HG03045 (cell line): ENCODE measurements around the gene NFATC2.

Experiments
- ATAC-seq: cut with Tn5 transposase; IDR thresholded peaks from one replicate; pipeline ENCODE4 v1.9.1; 2021; ENCODE audit warnings: mild to moderate bottlenecking, moderate library complexity; ENCODE audit not compliant: unreplicated experiment

NFATC2 gene

DNA sequence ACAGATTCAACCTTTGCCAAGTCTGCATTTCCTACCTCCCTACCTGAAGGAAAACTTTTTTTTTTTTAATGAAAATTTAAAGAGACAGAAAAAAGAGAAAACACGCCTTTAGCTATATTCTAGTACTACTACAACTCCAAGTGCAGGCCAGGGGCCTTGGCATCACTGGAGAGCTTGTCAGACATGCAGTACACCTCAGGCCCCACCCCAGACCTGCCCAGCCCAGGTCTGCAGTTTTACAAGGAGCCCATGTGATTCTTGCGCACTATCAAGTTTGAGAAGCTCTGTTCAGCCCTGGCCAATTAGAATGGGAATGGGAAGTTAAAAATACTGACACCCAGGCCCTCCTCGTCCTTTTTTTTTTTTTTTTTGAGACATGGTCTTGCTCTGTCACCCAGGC, 85.0 kb downstream of the NFATC2 start:
- no peak for ATAC-seq

- ATAC-seq: no peak
Observed at GRCh38 chr20:51456511-51457509, 85.7 kb downstream of the NFATC2 start.

GRCh38 chr20:51454250-51454865, 88.2 kb downstream of the NFATC2 start:
- no peak for ATAC-seq

DNA sequence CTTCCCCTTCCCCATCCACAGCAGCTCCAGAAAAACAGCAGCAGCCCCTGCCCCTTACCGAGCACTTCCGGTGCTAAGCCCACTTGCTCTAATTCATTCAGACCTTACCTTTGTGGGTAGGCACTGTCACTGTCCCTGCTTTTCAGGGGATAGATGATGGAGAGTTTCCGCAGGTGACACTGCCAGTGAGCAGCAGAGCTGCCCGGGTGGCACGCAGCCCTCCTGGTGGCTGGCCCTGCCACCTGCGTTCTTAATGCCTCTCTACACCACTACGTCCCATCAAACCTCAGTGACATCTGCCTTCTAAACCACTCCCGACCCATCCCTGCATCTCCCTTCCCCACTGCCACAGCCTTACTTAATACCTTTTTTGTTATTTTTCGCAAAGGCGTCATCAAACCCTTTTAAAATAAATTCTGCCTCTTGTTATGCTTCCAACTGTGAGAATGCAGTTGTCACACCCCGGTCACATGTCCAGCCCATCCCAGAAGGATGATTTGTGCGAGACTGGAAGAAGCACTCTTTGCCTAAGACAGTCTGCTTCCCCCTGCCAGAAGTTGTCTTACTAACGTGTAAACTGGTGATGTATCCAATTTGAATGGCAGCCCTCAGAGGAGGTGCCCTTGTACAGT, 89.7 kb downstream of the NFATC2 start:
- no peak for ATAC-seq

GRCh38 chr20:51452091-51452613, 90.4 kb downstream of the NFATC2 start:
- no peak for ATAC-seq

DNA sequence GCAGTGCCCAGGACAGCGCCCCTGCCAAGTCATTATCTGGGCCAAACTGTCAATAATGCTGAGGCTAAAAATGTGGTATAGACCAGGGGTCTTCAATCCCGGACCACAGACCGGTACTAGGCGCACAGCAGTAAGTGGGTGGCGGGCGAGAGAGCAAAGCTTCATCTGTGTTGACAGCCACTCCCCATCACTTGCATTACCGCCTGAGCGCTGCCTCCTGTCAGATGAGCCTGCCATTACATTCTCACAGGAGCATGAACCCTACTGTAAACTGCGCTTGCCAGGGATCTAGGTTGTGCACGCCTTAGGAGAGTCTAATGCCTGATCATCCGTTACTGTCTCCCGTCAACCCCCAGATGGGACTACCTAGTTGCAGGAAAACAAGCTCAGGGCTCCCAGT, 91.0 kb downstream of the NFATC2 start:
- no peak for ATAC-seq

DNA sequence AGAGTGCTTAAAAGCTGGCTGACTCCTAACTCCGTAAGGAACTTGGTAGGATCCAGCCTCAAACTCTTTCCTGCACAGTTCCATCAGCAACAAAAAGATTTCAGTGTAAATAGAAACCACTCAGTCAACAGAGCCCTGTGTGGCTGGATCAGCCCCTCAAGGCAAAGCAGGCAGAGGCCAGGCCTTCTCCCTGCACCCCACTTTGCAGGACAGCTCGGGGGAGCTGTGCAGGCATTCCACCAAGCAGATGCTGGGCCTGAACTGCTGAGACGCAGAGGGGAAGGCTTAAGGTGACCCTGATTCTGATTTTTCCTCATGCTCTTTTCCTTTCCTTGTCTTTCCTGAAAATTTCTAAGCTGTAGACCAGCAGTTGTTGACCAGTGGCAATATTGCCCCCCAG, 91.5 kb downstream of the NFATC2 start:
- no peak for ATAC-seq

DNA sequence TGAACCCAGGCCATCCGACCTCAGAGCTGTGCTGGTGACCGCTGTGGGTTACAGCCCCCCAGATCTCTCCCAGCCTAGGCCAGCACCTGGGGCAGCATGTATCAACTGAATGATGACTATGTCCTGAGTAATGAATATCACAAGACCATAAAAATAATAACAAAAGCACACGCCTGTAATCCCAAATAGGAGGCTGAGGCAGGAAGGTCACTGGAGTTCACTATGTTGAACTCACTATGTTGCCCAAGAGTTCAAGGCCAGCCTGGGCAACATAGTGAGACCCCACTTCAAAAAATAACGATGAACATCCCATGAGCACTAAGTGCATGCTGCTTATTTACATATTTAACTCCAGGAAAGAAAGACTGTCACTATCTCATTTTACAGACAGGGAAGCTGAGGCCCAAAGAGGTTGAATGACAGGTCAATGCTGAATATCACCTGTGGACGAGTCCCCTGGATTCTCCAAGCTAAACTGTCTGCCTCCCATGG, 92.3 kb downstream of the NFATC2 start:
- no peak for ATAC-seq

GRCh38 chr20:51449498-51450220, 92.9 kb downstream of the NFATC2 start:
- ATAC-seq: no peak

- ATAC-seq: no peak
Observed at GRCh38 chr20:51447765-51448148, 94.8 kb downstream of the NFATC2 start.

DNA sequence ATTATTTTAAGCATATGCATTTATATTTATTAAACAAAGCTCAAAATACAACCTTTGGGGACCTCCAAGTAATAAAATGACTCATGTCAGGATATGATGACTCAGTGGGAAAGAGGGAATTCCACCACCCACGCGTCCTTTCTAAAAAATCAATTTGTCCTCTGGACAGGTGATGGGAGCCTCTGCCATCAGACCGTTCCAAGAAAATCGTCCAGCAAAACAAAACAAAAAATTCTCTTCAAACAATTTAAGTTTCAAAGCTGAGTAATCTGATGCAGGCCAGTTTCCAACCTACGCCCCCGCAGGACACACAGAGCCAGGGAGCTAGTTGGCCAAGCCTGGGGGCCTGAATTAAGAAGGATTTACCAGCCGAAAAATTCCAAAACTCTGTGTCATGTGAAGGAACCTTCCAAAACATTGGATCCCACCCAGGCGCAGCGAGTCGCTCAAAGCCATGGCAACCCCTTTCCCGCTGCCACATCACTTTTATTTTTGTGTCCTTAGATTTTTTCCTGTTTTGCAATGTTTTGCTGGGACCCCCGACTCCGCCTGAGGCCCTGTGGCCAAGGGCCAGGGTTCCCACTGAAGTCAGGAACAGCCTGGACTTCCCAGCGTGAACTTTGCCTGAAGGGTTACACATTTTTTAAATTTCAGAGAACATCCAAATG, 95.3 kb downstream of the NFATC2 start:
- no peak for ATAC-seq

GRCh38 chr20:51446656-51447055, 95.9 kb downstream of the NFATC2 start:
- ATAC-seq: no peak

- no peak for ATAC-seq
Observed at GRCh38 chr20:51446230-51446629, 96.3 kb downstream of the NFATC2 start.

- ATAC-seq: no peak
Observed at GRCh38 chr20:51445591-51445990, 96.9 kb downstream of the NFATC2 start.

DNA sequence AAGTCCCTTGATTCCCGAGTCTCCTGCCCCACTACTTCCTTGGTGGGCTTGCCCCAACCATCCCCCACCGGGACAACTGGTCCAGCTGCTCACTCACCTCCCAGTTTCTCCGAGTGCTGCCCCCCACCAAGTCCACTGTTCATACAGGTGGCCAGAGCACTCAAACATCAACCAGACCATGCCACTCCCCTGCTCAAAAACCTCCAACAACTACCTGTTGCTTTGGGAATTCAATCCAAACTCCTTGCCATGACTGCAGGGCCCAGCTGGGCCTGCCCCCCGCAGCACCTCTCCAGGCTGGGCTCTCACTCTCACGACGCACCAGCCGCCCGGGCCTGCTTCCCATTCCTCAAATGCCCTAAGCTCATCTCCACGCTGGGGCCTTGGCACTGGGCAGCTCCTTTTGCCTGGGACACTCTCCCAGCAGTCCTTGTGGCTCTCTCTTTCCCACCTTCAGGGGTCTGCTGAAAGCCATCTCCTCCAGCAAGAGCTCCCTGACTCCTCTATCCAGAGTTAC, 97.5 kb downstream of the NFATC2 start:
- no peak for ATAC-seq

DNA sequence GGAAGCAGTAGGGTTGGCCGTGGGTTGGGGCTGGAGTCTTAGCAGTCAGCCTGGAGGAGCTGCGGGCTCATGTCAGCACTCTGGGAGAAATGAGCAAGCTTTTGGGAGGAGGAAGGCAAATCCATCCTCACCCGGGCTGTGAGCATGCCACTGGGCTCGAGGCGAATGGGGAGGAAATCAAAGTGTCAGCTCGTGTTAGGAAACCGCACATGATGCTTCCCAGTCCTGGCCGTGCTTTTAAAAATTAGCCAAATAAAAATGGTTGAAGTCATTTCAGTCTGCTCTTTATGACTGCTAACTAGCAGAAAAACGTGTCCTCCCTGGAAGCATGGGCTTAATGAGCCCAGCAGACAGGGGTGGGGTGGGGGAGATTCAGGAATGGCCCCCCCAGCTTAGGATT, 98.1 kb downstream of the NFATC2 start:
- ATAC-seq: no peak

DNA sequence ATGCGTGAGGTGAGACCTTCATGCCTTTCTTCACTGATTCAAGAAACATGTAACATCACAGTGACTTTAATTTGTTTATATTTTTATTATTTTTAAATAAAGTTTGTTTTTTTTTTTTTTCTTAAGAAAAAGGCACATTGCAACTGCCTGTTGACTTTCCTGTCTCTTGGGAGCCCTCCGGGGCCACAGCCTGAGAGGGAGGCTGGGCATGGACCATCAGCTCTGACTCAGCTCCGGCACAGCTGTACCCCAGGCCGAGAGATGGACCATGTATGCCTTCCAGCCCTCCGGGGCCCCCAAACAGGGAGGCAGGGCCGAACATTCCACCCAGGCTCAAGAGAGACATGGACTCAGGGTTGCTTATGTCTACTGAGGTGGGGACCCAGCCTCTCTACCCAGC, 99.9 kb downstream of the NFATC2 start:
- no peak for ATAC-seq

DNA sequence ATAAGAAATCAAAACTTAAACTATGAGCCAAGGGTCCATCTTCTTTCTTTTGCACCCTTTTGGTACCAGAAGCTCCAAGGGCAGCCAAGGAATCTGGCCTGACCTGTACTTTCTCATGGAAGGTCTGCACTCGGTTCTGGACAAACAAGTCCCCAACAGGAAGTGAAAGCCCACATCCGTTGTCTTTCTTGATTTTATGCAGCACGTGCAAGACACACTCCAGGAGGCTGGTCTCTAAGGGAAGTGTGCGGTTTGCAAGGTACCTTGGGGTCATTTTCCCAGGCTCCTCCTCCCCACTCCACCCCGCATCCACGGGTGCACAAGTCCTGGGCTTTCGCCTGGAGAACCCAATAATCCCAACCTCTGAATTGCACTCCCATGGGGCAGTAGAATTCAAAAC, 101.9 kb downstream of the NFATC2 start:
- ATAC-seq: no peak

- ATAC-seq: no peak
Observed at GRCh38 chr20:51439160-51439689, 103.3 kb downstream of the NFATC2 start.

- no peak for ATAC-seq
Observed at GRCh38 chr20:51438136-51438535, 104.4 kb downstream of the NFATC2 start.
